Neural progenitor cell (in vitro differentiated cells): ENCODE data around the gene SPTB. TPM values are rescaled to one million over a fixed set of nuclear protein-coding genes. Genes with fewer than 3 reads are reported as not detected.

Experiments used
- DNase-seq: peaks from one replicate; pipeline ENCODE4 v3.0.0-alpha.2; 2016; ENCODE audit warnings: low spot score
- H2AFZ ChIP-seq: fragments of 200-600 bp; sonication (generic); replicated peaks from 2 replicates; pipeline ENCODE4 v1.6.1; 2016; ENCODE audit warnings: antibody characterized with exemption
- H3F3A ChIP-seq: fragments of 200-600 bp; sonication (generic); 2 replicates; pipeline ENCODE4 v1.6.1; 2016; ENCODE audit warnings: antibody characterized with exemption, low read depth
- H3K27ac ChIP-seq: fragments of 200-600 bp; sonication (generic); 2 replicates; pipeline ENCODE4 v1.5.1; 2016; ENCODE audit warnings: mild to moderate bottlenecking
- H3K27me3 ChIP-seq: fragments of 200-600 bp; sonication (generic); 2 replicates; pipeline ENCODE4 v1.6.1; 2016; ENCODE audit warnings: mild to moderate bottlenecking, moderate library complexity
- H3K36me3 ChIP-seq: fragments of 200-600 bp; sonication (generic); 2 replicates; pipeline ENCODE4 v1.5.1; 2016
- H3K4me1 ChIP-seq: fragments of 200-600 bp; sonication (generic); 2 replicates; pipeline ENCODE4 v1.6.1; 2016; ENCODE audit warnings: mixed run types
- H3K4me2 ChIP-seq: fragments of 200-600 bp; sonication (generic); 2 replicates; pipeline ENCODE4 v1.6.1; 2016
- H3K4me3 ChIP-seq: fragments of 200-600 bp; sonication (generic); 2 replicates; pipeline ENCODE4 v1.5.1; 2016
- H3K79me2 ChIP-seq: fragments of 200-600 bp; sonication (generic); 2 replicates; pipeline ENCODE4 v1.6.1; 2016; ENCODE audit warnings: low read depth
- H3K9ac ChIP-seq: fragments of 200-600 bp; sonication (generic); 2 replicates; pipeline ENCODE4 v1.6.1; 2016
- H3K9me3 ChIP-seq: fragments of 200-600 bp; sonication (generic); 2 replicates; pipeline ENCODE4 v1.5.1; 2016; ENCODE audit warnings: low read depth
- H4K20me1 ChIP-seq: fragments of 200-600 bp; sonication (generic); 2 replicates; pipeline ENCODE4 v1.6.1; 2016; ENCODE audit warnings: low read depth
- H3K27ac Mint-ChIP-seq: 3 replicates; pipeline ENCODE4 v1.8.0; 2021; ENCODE audit warnings: mixed read lengths
- H3K27me3 Mint-ChIP-seq: 2 replicates; pipeline ENCODE4 v1.8.0; 2022; ENCODE audit warnings: low read depth, mild to moderate bottlenecking, inconsistent platforms, moderate library complexity, mixed read lengths; ENCODE audit not compliant: insufficient read depth
- H3K36me3 Mint-ChIP-seq: 3 replicates; pipeline ENCODE4 v1.8.0; 2021; ENCODE audit warnings: mixed read lengths
- H3K4me1 Mint-ChIP-seq: 3 replicates; pipeline ENCODE4 v1.8.0; 2021; ENCODE audit warnings: mixed read lengths
- H3K4me3 Mint-ChIP-seq: 3 replicates; pipeline ENCODE4 v1.8.0; 2021; ENCODE audit warnings: mild to moderate bottlenecking, moderate library complexity, mixed read lengths
- H3K9me3 Mint-ChIP-seq: 3 replicates; pipeline ENCODE4 v1.8.0; 2020; ENCODE audit warnings: mixed read lengths
- EZH2 ChIP-seq: fragments of 200-600 bp; sonication (generic); IDR thresholded peaks from 2 replicates; pipeline ENCODE4 v1.6.1; 2017; ENCODE audit warnings: antibody characterized with exemption, mild to moderate bottlenecking, moderate library complexity
- EZH2phosphoT487 ChIP-seq: fragments of 200-600 bp; sonication (generic); IDR thresholded peaks from 2 replicates; pipeline ENCODE4 v1.6.1; 2017; ENCODE audit warnings: antibody characterized with exemption
- total RNA-seq: library from RNA; depleted of rRNA; stranded (reverse); fragments of >200 nt; gene quantifications from 2 replicates; pipeline ENCODE4 v1.2.3, GENCODE V29; 2015; ENCODE audit warnings: low replicate concordance
- TF ChIP-seq, protein P1 (sequence below): fragments of 200-600 bp; sonication (generic); IDR thresholded peaks from 2 replicates; pipeline ENCODE4 v1.5.1; 2017; ENCODE audit warnings: antibody characterized with exemption, mild to moderate bottlenecking

The SPTB gene
- total RNA-seq, 1 donor from 2014 or later = 0.09 TPM

DNA sequence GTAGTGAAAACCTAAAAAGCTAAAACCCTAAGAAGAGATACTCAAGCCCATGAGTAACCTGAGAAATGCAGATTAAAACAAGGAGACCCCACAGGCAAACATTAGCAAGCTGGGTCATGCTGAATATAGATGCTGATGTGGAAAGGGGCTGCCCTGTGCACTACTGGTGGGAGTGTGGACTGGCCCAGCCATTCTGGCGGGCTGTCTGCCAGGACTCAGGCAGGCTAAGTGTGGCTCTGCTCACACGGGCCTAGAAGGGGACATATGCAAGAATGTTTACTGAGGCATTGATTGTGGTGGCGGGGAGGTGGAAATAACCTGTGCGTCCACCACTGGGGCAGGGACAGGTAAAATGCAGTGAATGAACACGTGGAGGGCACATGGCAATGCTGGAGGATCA is 48.3 kb downstream of the SPTB start:
- no peaks in the 10 kb centered on the region for H3K36me3 Mint-ChIP-seq
- H3K27ac Mint-ChIP-seq = no peak overlapping the region
- H3K4me3 Mint-ChIP-seq = no peak overlapping the region
- Histone ChIP-seq H3K4me1 (no peaks in the 10 kb centered on the region), H3K27me3 (no peaks in the 10 kb centered on the region), H3F3A (no peaks in the 10 kb centered on the region), H4K20me1 (no peaks in the 10 kb centered on the region), H3K9ac (no peak overlapping the region), H3K36me3 (no peaks in the 10 kb centered on the region), H3K4me3 (no peak overlapping the region), H3K79me2 (no peaks in the 10 kb centered on the region), H3K27ac (no peak overlapping the region), H2AFZ (no peak overlapping the region), H3K4me2 (no peak overlapping the region), H3K9me3 (no peaks in the 10 kb centered on the region)
- peaks cover 9% of the 10 kb centered on the region for H3K27me3 Mint-ChIP-seq
- TF ChIP-seq, protein P1, sequence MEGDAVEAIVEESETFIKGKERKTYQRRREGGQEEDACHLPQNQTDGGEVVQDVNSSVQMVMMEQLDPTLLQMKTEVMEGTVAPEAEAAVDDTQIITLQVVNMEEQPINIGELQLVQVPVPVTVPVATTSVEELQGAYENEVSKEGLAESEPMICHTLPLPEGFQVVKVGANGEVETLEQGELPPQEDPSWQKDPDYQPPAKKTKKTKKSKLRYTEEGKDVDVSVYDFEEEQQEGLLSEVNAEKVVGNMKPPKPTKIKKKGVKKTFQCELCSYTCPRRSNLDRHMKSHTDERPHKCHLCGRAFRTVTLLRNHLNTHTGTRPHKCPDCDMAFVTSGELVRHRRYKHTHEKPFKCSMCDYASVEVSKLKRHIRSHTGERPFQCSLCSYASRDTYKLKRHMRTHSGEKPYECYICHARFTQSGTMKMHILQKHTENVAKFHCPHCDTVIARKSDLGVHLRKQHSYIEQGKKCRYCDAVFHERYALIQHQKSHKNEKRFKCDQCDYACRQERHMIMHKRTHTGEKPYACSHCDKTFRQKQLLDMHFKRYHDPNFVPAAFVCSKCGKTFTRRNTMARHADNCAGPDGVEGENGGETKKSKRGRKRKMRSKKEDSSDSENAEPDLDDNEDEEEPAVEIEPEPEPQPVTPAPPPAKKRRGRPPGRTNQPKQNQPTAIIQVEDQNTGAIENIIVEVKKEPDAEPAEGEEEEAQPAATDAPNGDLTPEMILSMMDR = no peak
- no peak for TF ChIP-seq EZH2phosphoT487
- H3K9me3 Mint-ChIP-seq = no peaks in the 10 kb centered on the region
- DNase-seq = no peak
- no peaks in the 10 kb centered on the region for H3K4me1 Mint-ChIP-seq

GRCh38 chr14:64830961-64831360 is 48.7 kb downstream of the SPTB start:
- Mint-ChIP-seq H3K36me3 (no peaks in the 10 kb centered on the region), H3K9me3 (no peaks in the 10 kb centered on the region), H3K27me3 (peaks cover 9% of the 10 kb centered on the region), H3K4me1 (no peaks in the 10 kb centered on the region), H3K27ac (no peak overlapping the region), H3K4me3 (no peak overlapping the region)
- H3K4me1 ChIP-seq = no peaks in the 10 kb centered on the region
- no peaks in the 10 kb centered on the region for H4K20me1 ChIP-seq
- no peak overlapping the region for H3K9ac ChIP-seq
- H3K4me3 ChIP-seq = no peak overlapping the region
- no peak for DNase-seq
- no peaks in the 10 kb centered on the region for H3K79me2 ChIP-seq
- no peaks in the 10 kb centered on the region for H3K27me3 ChIP-seq
- H3F3A ChIP-seq = no peaks in the 10 kb centered on the region
- no peaks in the 10 kb centered on the region for H3K36me3 ChIP-seq
- H3K4me2 ChIP-seq = no peak overlapping the region
- no peak for TF ChIP-seq EZH2
- TF ChIP-seq, protein P1 = no peak
- no peak for TF ChIP-seq EZH2phosphoT487
- no peak overlapping the region for H3K27ac ChIP-seq
- no peak overlapping the region for H2AFZ ChIP-seq
- H3K9me3 ChIP-seq = no peaks in the 10 kb centered on the region

DNA sequence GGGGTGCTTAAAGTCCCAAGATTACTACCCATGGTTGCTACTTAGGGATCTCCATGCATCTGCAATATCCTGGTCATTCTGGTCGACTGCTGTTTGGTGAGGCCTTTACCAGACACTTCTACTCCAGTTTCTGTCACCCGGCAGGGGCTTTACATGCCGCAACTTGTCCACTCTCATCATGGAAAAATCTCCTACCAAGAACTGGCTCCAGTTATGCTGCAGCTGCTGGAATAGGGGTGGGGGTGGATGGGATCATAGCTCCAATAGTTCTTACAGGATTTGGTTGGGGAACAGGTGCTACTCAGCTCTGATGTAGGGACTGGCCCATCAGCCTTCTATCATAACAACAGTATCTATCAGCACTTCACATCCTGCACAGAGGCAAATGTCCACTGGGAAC is 51.6 kb downstream of the SPTB start:
- H3K9ac ChIP-seq = no peak overlapping the region
- H3K4me3 ChIP-seq = no peak overlapping the region
- TF ChIP-seq EZH2phosphoT487 (no peak), EZH2 (no peak)
- TF ChIP-seq, protein P1 = no peak
- H3K9me3 Mint-ChIP-seq = no peaks in the 10 kb centered on the region
- H2AFZ ChIP-seq = no peak overlapping the region
- peaks cover 16% of the 10 kb centered on the region for H3K27me3 Mint-ChIP-seq
- H4K20me1 ChIP-seq = no peaks in the 10 kb centered on the region
- H3F3A ChIP-seq = no peaks in the 10 kb centered on the region
- H3K4me1 ChIP-seq = no peaks in the 10 kb centered on the region
- H3K79me2 ChIP-seq = no peaks in the 10 kb centered on the region
- H3K4me1 Mint-ChIP-seq = peaks cover 8% of the 10 kb centered on the region
- no peak overlapping the region for H3K4me2 ChIP-seq
- H3K4me3 Mint-ChIP-seq = no peak overlapping the region
- H3K9me3 ChIP-seq = no peaks in the 10 kb centered on the region
- no peak overlapping the region for H3K27ac ChIP-seq
- no peak for DNase-seq
- H3K27me3 ChIP-seq = peaks cover 8% of the 10 kb centered on the region
- H3K27ac Mint-ChIP-seq = no peak overlapping the region
- no peaks in the 10 kb centered on the region for H3K36me3 Mint-ChIP-seq
- no peaks in the 10 kb centered on the region for H3K36me3 ChIP-seq

- no peaks in the 10 kb centered on the region for H3F3A ChIP-seq
- H3K36me3 Mint-ChIP-seq = no peaks in the 10 kb centered on the region
- no peak overlapping the region for H3K4me3 Mint-ChIP-seq
- H4K20me1 ChIP-seq = no peaks in the 10 kb centered on the region
- no peaks in the 10 kb centered on the region for H3K36me3 ChIP-seq
- peaks cover 8% of the 10 kb centered on the region for H3K27me3 ChIP-seq
- H3K27ac ChIP-seq = no peak overlapping the region
- H2AFZ ChIP-seq = no peak overlapping the region
- H3K27ac Mint-ChIP-seq = no peak overlapping the region
- peaks cover 12% of the 10 kb centered on the region for H3K4me1 Mint-ChIP-seq
- TF ChIP-seq EZH2 (no peak), EZH2phosphoT487 (no peak)
- TF ChIP-seq, protein P1 = no peak
- no peaks in the 10 kb centered on the region for H3K79me2 ChIP-seq
- no peak overlapping the region for H3K4me3 ChIP-seq
- no peak overlapping the region for H3K4me2 ChIP-seq
- H3K9me3 ChIP-seq = no peaks in the 10 kb centered on the region
- H3K9me3 Mint-ChIP-seq = no peaks in the 10 kb centered on the region
- H3K4me1 ChIP-seq = no peaks in the 10 kb centered on the region
- no peak for DNase-seq
- no peak overlapping the region for H3K9ac ChIP-seq
- peaks cover 23% of the 10 kb centered on the region for H3K27me3 Mint-ChIP-seq
These were observed 52.9 kb downstream of the SPTB start for GRCh38 chr14:64826845-64827244.
